Measurements from ENCODE around the gene SUSD4.

DNA sequence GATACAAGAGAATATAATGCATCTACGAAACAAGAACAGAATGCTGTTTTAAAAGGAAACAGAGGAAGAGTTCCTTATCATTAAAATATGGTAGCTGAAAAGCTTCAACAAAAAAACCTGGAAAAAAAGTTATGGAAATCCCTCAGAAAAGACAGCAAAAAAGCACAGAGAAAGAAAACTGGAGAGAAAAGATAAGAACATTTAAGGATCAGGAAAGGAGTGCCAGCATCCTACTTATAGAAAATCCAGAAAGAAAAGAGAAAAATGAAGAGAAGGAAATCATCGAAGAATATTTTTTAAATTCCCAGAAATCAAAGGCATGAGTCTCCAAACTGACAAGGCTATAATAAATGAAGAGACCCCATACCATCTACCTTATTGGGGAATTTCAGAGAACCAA, 29.8 kb downstream of the SUSD4 start:
- no peak for TF ChIP-seq TAF1 (IDR thresholded peaks at IDR 0.05; ENCODE audit: low read depth, low read length)
- no peak for TF ChIP-seq POLR2A (IDR thresholded peaks at IDR 0.05; ENCODE audit: low read depth, low read length)
- no peak for TF ChIP-seq SPI1 (IDR thresholded peaks at IDR 0.05; ENCODE audit: low read depth, low read length)
- no peak for TF ChIP-seq POLR2AphosphoS5 (IDR thresholded peaks at IDR 0.05; ENCODE audit: low read depth, low read length)
- no peak for TF ChIP-seq POU2F2 (IDR thresholded peaks at IDR 0.05; ENCODE audit: low read depth, low read length)
- TF ChIP-seq PAX5 (IDR thresholded peaks at IDR 0.05; ENCODE audit: insufficient read depth, low read length, severe bottlenecking): no peak
